Stomach (tissue), 4 donors: ENCODE results near the gene TADA2B.

Experiments
- POLR2AphosphoS5 ChIP-seq, 3 donors: sonication (generic); formaldehyde crosslinking; IDR thresholded peaks; one replicate each; pipeline ENCODE4 v1.6.1; 2016; ENCODE audit warnings: antibody characterized with exemption in 3 of 3
- TF ChIP-seq, protein P1 (sequence below), 7 experiments: fragments of 450-650 bp in 4 of 7; fragments of 200-600 bp in 3 of 7; sonication (generic) in 3 of 7; IDR thresholded peaks; one replicate each; pipeline ENCODE4 v1.5.1; 2016 to 2019; ENCODE audit warnings: antibody characterized with exemption in 7 of 7, control low read depth in 2 of 7, mild to moderate bottlenecking in 1 of 7

DNA sequence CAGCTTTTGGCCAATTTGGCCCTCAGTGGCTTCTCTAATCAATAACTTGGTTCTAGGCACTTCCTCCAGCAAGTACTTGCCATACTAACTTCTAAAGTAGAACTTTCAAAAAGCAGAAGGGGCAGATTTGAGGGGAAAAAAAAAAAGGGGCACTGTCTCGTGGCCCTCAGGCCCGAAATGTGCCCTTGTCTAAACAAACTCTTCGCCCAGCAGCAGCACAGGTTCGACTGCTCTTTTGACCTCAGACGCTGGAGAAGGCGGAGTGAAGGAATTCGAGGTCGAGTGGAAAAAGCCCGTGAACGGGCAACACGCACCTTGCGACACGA lies 23.9 kb downstream of the TADA2B start:
- no peak for TF ChIP-seq POLR2AphosphoS5 (IDR thresholded peaks at IDR 0.05)
- TF ChIP-seq, protein P1, sequence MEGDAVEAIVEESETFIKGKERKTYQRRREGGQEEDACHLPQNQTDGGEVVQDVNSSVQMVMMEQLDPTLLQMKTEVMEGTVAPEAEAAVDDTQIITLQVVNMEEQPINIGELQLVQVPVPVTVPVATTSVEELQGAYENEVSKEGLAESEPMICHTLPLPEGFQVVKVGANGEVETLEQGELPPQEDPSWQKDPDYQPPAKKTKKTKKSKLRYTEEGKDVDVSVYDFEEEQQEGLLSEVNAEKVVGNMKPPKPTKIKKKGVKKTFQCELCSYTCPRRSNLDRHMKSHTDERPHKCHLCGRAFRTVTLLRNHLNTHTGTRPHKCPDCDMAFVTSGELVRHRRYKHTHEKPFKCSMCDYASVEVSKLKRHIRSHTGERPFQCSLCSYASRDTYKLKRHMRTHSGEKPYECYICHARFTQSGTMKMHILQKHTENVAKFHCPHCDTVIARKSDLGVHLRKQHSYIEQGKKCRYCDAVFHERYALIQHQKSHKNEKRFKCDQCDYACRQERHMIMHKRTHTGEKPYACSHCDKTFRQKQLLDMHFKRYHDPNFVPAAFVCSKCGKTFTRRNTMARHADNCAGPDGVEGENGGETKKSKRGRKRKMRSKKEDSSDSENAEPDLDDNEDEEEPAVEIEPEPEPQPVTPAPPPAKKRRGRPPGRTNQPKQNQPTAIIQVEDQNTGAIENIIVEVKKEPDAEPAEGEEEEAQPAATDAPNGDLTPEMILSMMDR (IDR thresholded peaks at IDR 0.05): no peak
